Erythroblast (primary cell): ENCODE results near the gene CCDC134.

Experiments
- GATA1 ChIP-seq: IDR thresholded peaks from 2 replicates; pipeline ENCODE4 v1.6.1; 2011; ENCODE audit warnings: low read depth, mild to moderate bottlenecking, control low read depth, low read length, moderate library complexity
- POLR2A ChIP-seq: IDR thresholded peaks from 2 replicates; pipeline ENCODE4 v1.6.1; 2011; ENCODE audit warnings: mild to moderate bottlenecking, low read length

GRCh38 chr22:41772198-41772597 is 28.3 kb upstream of the CCDC134 start:
- TF ChIP-seq POLR2A = no peak
- no peak for TF ChIP-seq GATA1
